GM12801 (cell line): ENCODE measurements around the gene WNK2.

Experiments
- CTCF ChIP-seq: IDR thresholded peaks from one replicate; pipeline ENCODE4 v1.5.1; 2011; ENCODE audit warnings: control low read depth; ENCODE audit not compliant: insufficient read length; ENCODE audit errors: extremely low read depth

WNK2 gene

GRCh38 chr9:93141771-93142483, 42.0 kb upstream of the WNK2 start:
- TF ChIP-seq CTCF, result no peak

GRCh38 chr9:93143830-93144530, 40.0 kb upstream of the WNK2 start:
- no peak for TF ChIP-seq CTCF

- TF ChIP-seq CTCF, result no peak
Observed at GRCh38 chr9:93147632-93148031, 36.3 kb upstream of the WNK2 start.

GRCh38 chr9:93148721-93149120, 35.2 kb upstream of the WNK2 start:
- no peak for TF ChIP-seq CTCF

GRCh38 chr9:93149361-93149760, 34.6 kb upstream of the WNK2 start:
- TF ChIP-seq CTCF, result no peak

GRCh38 chr9:93151097-93151784, 32.7 kb upstream of the WNK2 start:
- no peak for TF ChIP-seq CTCF

GRCh38 chr9:93154293-93154903, 29.5 kb upstream of the WNK2 start:
- no peak for TF ChIP-seq CTCF
